IMR-90 (cell line): ENCODE data around the gene ZBP1. TPM values are rescaled to one million over a fixed set of nuclear protein-coding genes. Genes with fewer than 3 reads are reported as not detected.

ENCODE experiments used
- ATAC-seq: fragments of 200-7000 bp; cut with Tn5 transposase; 2 replicates; pipeline ENCODE4 v1.9.1; 2020; ENCODE audit warnings: low read depth, mild to moderate bottlenecking, moderate library complexity
- BruUV-seq: library from RNA; stranded (reverse); fragments of 400-500 nt; replicated peaks from 2 replicates; lab custom pipeline; 2021; lab: Mats Ljungman, UMichigan
- CTCF ChIA-PET: fragments of 300-600 bp; formaldehyde crosslinking; extraction: SDS; loops from one replicate; lab custom pipeline; 2021; ENCODE audit warnings: antibody characterized with exemption; lab: Yijun Ruan, JAX
- POLR2A ChIA-PET: fragments of 300-600 bp; sonication (Branson Sonifier 250); formaldehyde crosslinking; loops from one replicate; lab custom pipeline; 2022; ENCODE audit warnings: antibody characterized with exemption; ENCODE audit not compliant: unreplicated experiment; lab: Charles Lee
- DNase-seq: peaks from one replicate; pipeline ENCODE4 v3.0.0; 2013
- H2AFZ ChIP-seq: replicated peaks from 2 replicates; pipeline ENCODE3; 2013; ENCODE audit warnings: low read length, mild to moderate bottlenecking; ENCODE audit not compliant: poor library complexity
- H2AK5ac ChIP-seq: 2 replicates; pipeline ENCODE4 v1.6.1; 2013; ENCODE audit warnings: low read depth, low read length, inconsistent platforms
- H2AK9ac ChIP-seq: replicated peaks from 2 replicates; pipeline ENCODE3; 2013; ENCODE audit warnings: mild to moderate bottlenecking, low read depth, low read length, moderate library complexity; ENCODE audit not compliant: poor library complexity
- H2BK120ac ChIP-seq: 2 replicates; pipeline ENCODE4 v1.6.1; 2013; ENCODE audit warnings: low read depth, low read length, inconsistent platforms
- H2BK15ac ChIP-seq: 3 replicates; pipeline ENCODE4 v1.6.1; 2013; ENCODE audit warnings: low read depth, low read length, inconsistent platforms
- H2BK20ac ChIP-seq: 2 replicates; pipeline ENCODE4 v1.6.1; 2013; ENCODE audit warnings: low read depth, mild to moderate bottlenecking, inconsistent platforms, low read length, moderate library complexity
- H2BK5ac ChIP-seq: 2 replicates; pipeline ENCODE4 v1.6.1; 2013; ENCODE audit warnings: mild to moderate bottlenecking, low read depth, low read length, inconsistent platforms; ENCODE audit not compliant: poor library complexity, severe bottlenecking
- H3K14ac ChIP-seq: replicated peaks from 2 replicates; pipeline ENCODE4 v1.6.1; 2013; ENCODE audit warnings: low read depth, low read length, inconsistent platforms
- H3K18ac ChIP-seq: 2 replicates; pipeline ENCODE4 v1.6.1; 2013; ENCODE audit warnings: low read depth, low read length, control low read depth
- H3K23ac ChIP-seq: 2 replicates; pipeline ENCODE4 v1.6.1; 2013; ENCODE audit warnings: low read depth, low read length, inconsistent platforms
- H3K27ac ChIP-seq: 2 replicates; pipeline ENCODE4 v1.5.1; 2013; ENCODE audit warnings: mild to moderate bottlenecking, control low read depth, low read length; ENCODE audit not compliant: insufficient read depth
- H3K27me3 ChIP-seq: 2 replicates; pipeline ENCODE4 v1.6.1; 2013; ENCODE audit warnings: low read length; ENCODE audit not compliant: control insufficient read depth, insufficient read depth
- H3K36me3 ChIP-seq: 2 replicates; pipeline ENCODE4 v1.6.1; 2013; ENCODE audit warnings: low read length, mixed read lengths; ENCODE audit not compliant: control insufficient read depth, insufficient read depth
- H3K4ac ChIP-seq: 2 replicates; pipeline ENCODE4 v1.6.1; 2013; ENCODE audit warnings: low read depth, low read length, inconsistent platforms
- H3K4me1 ChIP-seq: 2 replicates; pipeline ENCODE4 v1.6.1; 2013; ENCODE audit warnings: low read length, mixed read lengths; ENCODE audit not compliant: control insufficient read depth, insufficient read depth
- H3K4me2 ChIP-seq: 2 replicates; pipeline ENCODE4 v1.6.1; 2013; ENCODE audit warnings: low read depth, mild to moderate bottlenecking, control low read depth, low read length, moderate library complexity
- H3K4me3 ChIP-seq: 2 replicates; pipeline ENCODE4 v1.5.1; 2013; ENCODE audit warnings: low read depth, mild to moderate bottlenecking, control low read depth, low read length, moderate library complexity; ENCODE audit not compliant: insufficient read depth
- H3K56ac ChIP-seq: 2 replicates; pipeline ENCODE4 v1.6.1; 2013; ENCODE audit warnings: low read length, inconsistent platforms; ENCODE audit not compliant: insufficient read depth; ENCODE audit errors: extremely low read depth
- H3K79me1 ChIP-seq, 2 experiments: 2 replicates each; pipeline ENCODE4 v1.6.1; 2013; ENCODE audit warnings: low read length in 2 of 2, inconsistent platforms in 1 of 2, low read depth in 1 of 2
- H3K9ac ChIP-seq: 2 replicates; pipeline ENCODE4 v1.6.1; 2013; ENCODE audit warnings: low read depth, low read length, control low read depth
- H3K9me1 ChIP-seq: 2 replicates; pipeline ENCODE4 v1.6.1; 2013; ENCODE audit warnings: low read length, inconsistent platforms; ENCODE audit not compliant: insufficient read depth
- H3K9me3 ChIP-seq: 2 replicates; pipeline ENCODE4 v1.6.1; 2013; ENCODE audit warnings: low read length; ENCODE audit not compliant: control insufficient read depth, insufficient read depth
- H4K20me1 ChIP-seq: 2 replicates; pipeline ENCODE4 v1.6.1; 2013; ENCODE audit warnings: low read length, inconsistent platforms; ENCODE audit not compliant: insufficient read depth
- H4K5ac ChIP-seq: 2 replicates; pipeline ENCODE4 v1.6.1; 2013; ENCODE audit warnings: mild to moderate bottlenecking, low read depth, low read length, control low read depth
- H4K8ac ChIP-seq, 2 experiments: 2 replicates each; pipeline ENCODE4 v1.6.1; 2013; ENCODE audit warnings: low read depth in 2 of 2, low read length in 2 of 2, control low read depth in 1 of 2, inconsistent platforms in 1 of 2
- H4K91ac ChIP-seq: 2 replicates; pipeline ENCODE4 v1.6.1; 2013; ENCODE audit warnings: low read depth, low read length, inconsistent platforms; ENCODE audit not compliant: insufficient read depth
- CEBPB ChIP-seq: IDR thresholded peaks from 2 replicates; pipeline ENCODE4 v1.6.1; 2012; ENCODE audit warnings: low read depth, low read length, improper control_type of control experiment
- CHD1 ChIP-seq: IDR thresholded peaks from 2 replicates; pipeline ENCODE4 v1.6.1; 2012; ENCODE audit warnings: low read depth, low read length, improper control_type of control experiment
- FOS ChIP-seq: fragments of 150-350 bp; IDR thresholded peaks from 2 replicates; pipeline ENCODE4 v1.6.1; 2016; ENCODE audit warnings: low read depth, low read length
- MAFK ChIP-seq: IDR thresholded peaks from 2 replicates; pipeline ENCODE4 v1.6.1; 2012; ENCODE audit warnings: low read depth, low read length, improper control_type of control experiment
- MAZ ChIP-seq: IDR thresholded peaks from 2 replicates; pipeline ENCODE4 v1.6.1; 2012; ENCODE audit warnings: low read depth, mild to moderate bottlenecking, low read length, improper control_type of control experiment, moderate library complexity, borderline replicate concordance
- NFE2L2 ChIP-seq: fragments of 150-350 bp; IDR thresholded peaks from 2 replicates; pipeline ENCODE4 v1.6.1; 2016; ENCODE audit warnings: low read depth, mild to moderate bottlenecking, low read length
- POLR2A ChIP-seq: IDR thresholded peaks from 2 replicates; pipeline ENCODE4 v1.6.1; 2012; ENCODE audit warnings: mild to moderate bottlenecking, low read depth, low read length
- RAD21 ChIP-seq: IDR thresholded peaks from 2 replicates; pipeline ENCODE4 v1.6.1; 2012; ENCODE audit warnings: low read length, improper control_type of control experiment
- RCOR1 ChIP-seq: IDR thresholded peaks from 2 replicates; pipeline ENCODE4 v1.6.1; 2012; ENCODE audit warnings: mild to moderate bottlenecking, low read length, improper control_type of control experiment; ENCODE audit not compliant: insufficient replicate concordance
- RFX5 ChIP-seq: IDR thresholded peaks from 2 replicates; pipeline ENCODE4 v1.8.0; 2012; ENCODE audit warnings: low read depth, mild to moderate bottlenecking, low read length, moderate library complexity
- SMC3 ChIP-seq: fragments of 150-350 bp; IDR thresholded peaks from 2 replicates; pipeline ENCODE4 v1.6.1; 2016; ENCODE audit warnings: low read depth, mild to moderate bottlenecking, antibody characterized with exemption, low read length, moderate library complexity
- WGBS, 2 experiments: methylation state at CpG; one replicate each; pipeline versions ENCODE4 v1.1.5 to v1.1.7; 2013; ENCODE audit warnings: missing lambda C conversion rate in 2 of 2; ENCODE audit not compliant: insufficient read length in 1 of 2; ENCODE audit errors: extremely low coverage in 2 of 2; 5-methylcytosine and 5-hydroxymethylcytosine counted together
- dilution Hi-C: fragments of 300-500 bp; cut with HindIII; formaldehyde crosslinking; loops from one replicate; pipeline ENCODE4 v1.14.3; 2018; ENCODE audit warnings: low sequenced_read_pairs; ENCODE audit not compliant: unreplicated experiment
- in situ Hi-C: fragments of 300-500 bp; cut with MboI; formaldehyde crosslinking; loops from 3 replicates; pipeline ENCODE4 v1.14.3; 2019; ENCODE audit warnings: low sequenced_read_pairs, inconsistent platforms, mixed read lengths
- intact Hi-C: fragments of 100-400 bp; cut with micrococcal nuclease; formaldehyde crosslinking; loops from 2 replicates; pipeline ENCODE4 v1.10.0; 2022
- polyA plus RNA-seq, 3 experiments: library from polyadenylated mRNA; depleted of rRNA; stranded (reverse); fragments of >200 nt; gene quantifications; 2 replicates each; pipeline ENCODE4 v1.2.3, GENCODE V29; 2012; ENCODE audit warnings: low replicate concordance in 1 of 3
- total RNA-seq: library from RNA; depleted of rRNA; stranded (reverse); fragments of >200 nt; gene quantifications from 2 replicates; pipeline ENCODE4 v1.2.3, GENCODE V29; 2012
- TF ChIP-seq, protein P1 (sequence below): fragments of 150-350 bp; IDR thresholded peaks from 2 replicates; pipeline ENCODE4 v1.6.1; 2017; ENCODE audit warnings: mild to moderate bottlenecking, antibody characterized with exemption, low read length, low read depth
- TF ChIP-seq, protein P2 (sequence below): conservative IDR thresholded peaks from 2 replicates; pipeline ENCODE4 v1.5.1; 2012; ENCODE audit warnings: mild to moderate bottlenecking, low read depth, low read length, improper control_type of control experiment
- TF ChIP-seq, protein P3 (sequence below): fragments of 150-350 bp; IDR thresholded peaks from 2 replicates; pipeline ENCODE4 v1.6.1; 2016; ENCODE audit warnings: low read depth, mild to moderate bottlenecking, low read length, moderate library complexity, borderline replicate concordance

Gene ZBP1
- total and polyA plus RNA-seq, 2 of the 4 experiments (the other 2 are of a cell fraction): not detected

DNA sequence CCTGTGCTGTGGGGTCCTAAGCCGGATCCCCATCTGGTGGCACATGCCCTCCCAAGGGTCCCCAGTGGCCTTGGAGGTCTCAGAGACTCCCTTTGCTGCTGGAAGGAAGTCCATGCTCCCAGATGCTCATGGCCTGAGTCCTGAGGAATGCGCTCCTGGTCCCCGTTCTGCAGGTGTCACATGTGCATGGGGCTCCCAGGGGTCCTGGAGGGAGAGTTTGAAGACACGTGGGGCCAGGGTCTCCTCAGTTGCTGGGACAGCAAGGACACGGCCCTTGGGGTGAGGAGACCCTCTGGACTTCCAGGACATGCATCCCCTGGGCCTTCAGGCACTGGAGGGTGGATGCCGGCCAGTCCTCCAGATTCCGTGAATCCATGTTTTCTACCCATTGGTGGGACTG is 11.7 kb downstream of the ZBP1 start:
- POLR2A ChIA-PET: no interaction called here

More for the DNA sequence above, 11.7 kb downstream of the ZBP1 start:
- no peaks in the 10 kb centered on the region for H3K36me3 ChIP-seq
- H3K4ac ChIP-seq: no peak overlapping the region
- H3K9me3 ChIP-seq: no peaks in the 10 kb centered on the region
- no peak overlapping the region for H2BK120ac ChIP-seq
- no peak overlapping the region for H3K18ac ChIP-seq
- ATAC-seq (no peak), DNase-seq (no peak)
- no peaks in the 10 kb centered on the region for H3K4me1 ChIP-seq
- no peak overlapping the region for H2BK15ac ChIP-seq
- H3K14ac ChIP-seq: no peak overlapping the region
- in situ Hi-C loops: loop anchor here (10.0 kb wide), 1 partner anchor 576 kb away; no protein-coding TSS in a partner anchor
- intact Hi-C loops: no loop called here
- no peak overlapping the region for H2BK5ac ChIP-seq
- CTCF ChIA-PET: no interaction called here
- no peak overlapping the region for H2BK20ac ChIP-seq
- H3K79me1 ChIP-seq: no peaks in the 10 kb centered on the region
- no peak overlapping the region for H4K5ac ChIP-seq
- H3K27me3 ChIP-seq: peaks cover 9% of the 10 kb centered on the region
- H3K27ac ChIP-seq: no peak overlapping the region
- no peak overlapping the region for H2AK9ac ChIP-seq
- 24% methylated on average over 3 of the region's 7 CpGs; no CpG with 5 or more reads in 1 of the 2 experiments for WGBS, 2 experiments
- no peak overlapping the region for H2AK5ac ChIP-seq
- H4K8ac ChIP-seq: no peak overlapping the region
- TF ChIP-seq MAZ (no peak), MAFK (no peak), RAD21 (no peak), POLR2A (no peak), CHD1 (no peak), RCOR1 (no peak), RFX5 (no peak), SMC3 (no peak), FOS (no peak), NFE2L2 (no peak), CEBPB (no peak)
- TF ChIP-seq, protein P1, sequence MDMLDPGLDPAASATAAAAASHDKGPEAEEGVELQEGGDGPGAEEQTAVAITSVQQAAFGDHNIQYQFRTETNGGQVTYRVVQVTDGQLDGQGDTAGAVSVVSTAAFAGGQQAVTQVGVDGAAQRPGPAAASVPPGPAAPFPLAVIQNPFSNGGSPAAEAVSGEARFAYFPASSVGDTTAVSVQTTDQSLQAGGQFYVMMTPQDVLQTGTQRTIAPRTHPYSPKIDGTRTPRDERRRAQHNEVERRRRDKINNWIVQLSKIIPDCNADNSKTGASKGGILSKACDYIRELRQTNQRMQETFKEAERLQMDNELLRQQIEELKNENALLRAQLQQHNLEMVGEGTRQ: no peak
- TF ChIP-seq, protein P2, sequence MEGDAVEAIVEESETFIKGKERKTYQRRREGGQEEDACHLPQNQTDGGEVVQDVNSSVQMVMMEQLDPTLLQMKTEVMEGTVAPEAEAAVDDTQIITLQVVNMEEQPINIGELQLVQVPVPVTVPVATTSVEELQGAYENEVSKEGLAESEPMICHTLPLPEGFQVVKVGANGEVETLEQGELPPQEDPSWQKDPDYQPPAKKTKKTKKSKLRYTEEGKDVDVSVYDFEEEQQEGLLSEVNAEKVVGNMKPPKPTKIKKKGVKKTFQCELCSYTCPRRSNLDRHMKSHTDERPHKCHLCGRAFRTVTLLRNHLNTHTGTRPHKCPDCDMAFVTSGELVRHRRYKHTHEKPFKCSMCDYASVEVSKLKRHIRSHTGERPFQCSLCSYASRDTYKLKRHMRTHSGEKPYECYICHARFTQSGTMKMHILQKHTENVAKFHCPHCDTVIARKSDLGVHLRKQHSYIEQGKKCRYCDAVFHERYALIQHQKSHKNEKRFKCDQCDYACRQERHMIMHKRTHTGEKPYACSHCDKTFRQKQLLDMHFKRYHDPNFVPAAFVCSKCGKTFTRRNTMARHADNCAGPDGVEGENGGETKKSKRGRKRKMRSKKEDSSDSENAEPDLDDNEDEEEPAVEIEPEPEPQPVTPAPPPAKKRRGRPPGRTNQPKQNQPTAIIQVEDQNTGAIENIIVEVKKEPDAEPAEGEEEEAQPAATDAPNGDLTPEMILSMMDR: no peak
- TF ChIP-seq, protein P3, sequence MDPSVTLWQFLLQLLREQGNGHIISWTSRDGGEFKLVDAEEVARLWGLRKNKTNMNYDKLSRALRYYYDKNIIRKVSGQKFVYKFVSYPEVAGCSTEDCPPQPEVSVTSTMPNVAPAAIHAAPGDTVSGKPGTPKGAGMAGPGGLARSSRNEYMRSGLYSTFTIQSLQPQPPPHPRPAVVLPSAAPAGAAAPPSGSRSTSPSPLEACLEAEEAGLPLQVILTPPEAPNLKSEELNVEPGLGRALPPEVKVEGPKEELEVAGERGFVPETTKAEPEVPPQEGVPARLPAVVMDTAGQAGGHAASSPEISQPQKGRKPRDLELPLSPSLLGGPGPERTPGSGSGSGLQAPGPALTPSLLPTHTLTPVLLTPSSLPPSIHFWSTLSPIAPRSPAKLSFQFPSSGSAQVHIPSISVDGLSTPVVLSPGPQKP: no peak
- no peak overlapping the region for H4K91ac ChIP-seq
- no peak overlapping the region for H3K9ac ChIP-seq
- H3K23ac ChIP-seq: no peak overlapping the region
- dilution Hi-C loops: no loop called here
- no peak overlapping the region for H3K4me2 ChIP-seq
- H3K4me3 ChIP-seq: no peak overlapping the region
- BruUV-seq: no TSS peak
- H3K9me1 ChIP-seq: no peaks in the 10 kb centered on the region
- no peak overlapping the region for H2AFZ ChIP-seq
- no peak overlapping the region for H3K56ac ChIP-seq
- H4K20me1 ChIP-seq: no peaks in the 10 kb centered on the region
